Neural progenitor cell (in vitro differentiated cells): ENCODE measurements around the gene EVI5L. TPM values are rescaled to one million over a fixed set of nuclear protein-coding genes. Genes with fewer than 3 reads are reported as not detected.

ENCODE experiments used
- DNase-seq: peaks from one replicate; pipeline ENCODE4 v3.0.0-alpha.2; 2016; ENCODE audit warnings: low spot score
- H2AFZ ChIP-seq: fragments of 200-600 bp; sonication (generic); replicated peaks from 2 replicates; pipeline ENCODE4 v1.6.1; 2016; ENCODE audit warnings: antibody characterized with exemption
- H3F3A ChIP-seq: fragments of 200-600 bp; sonication (generic); 2 replicates; pipeline ENCODE4 v1.6.1; 2016; ENCODE audit warnings: antibody characterized with exemption, low read depth
- H3K27ac ChIP-seq: fragments of 200-600 bp; sonication (generic); 2 replicates; pipeline ENCODE4 v1.5.1; 2016; ENCODE audit warnings: mild to moderate bottlenecking
- H3K27me3 ChIP-seq: fragments of 200-600 bp; sonication (generic); 2 replicates; pipeline ENCODE4 v1.6.1; 2016; ENCODE audit warnings: mild to moderate bottlenecking, moderate library complexity
- H3K36me3 ChIP-seq: fragments of 200-600 bp; sonication (generic); 2 replicates; pipeline ENCODE4 v1.5.1; 2016
- H3K4me1 ChIP-seq: fragments of 200-600 bp; sonication (generic); 2 replicates; pipeline ENCODE4 v1.6.1; 2016; ENCODE audit warnings: mixed run types
- H3K4me2 ChIP-seq: fragments of 200-600 bp; sonication (generic); 2 replicates; pipeline ENCODE4 v1.6.1; 2016
- H3K4me3 ChIP-seq: fragments of 200-600 bp; sonication (generic); 2 replicates; pipeline ENCODE4 v1.5.1; 2016
- H3K79me2 ChIP-seq: fragments of 200-600 bp; sonication (generic); 2 replicates; pipeline ENCODE4 v1.6.1; 2016; ENCODE audit warnings: low read depth
- H3K9ac ChIP-seq: fragments of 200-600 bp; sonication (generic); 2 replicates; pipeline ENCODE4 v1.6.1; 2016
- H3K9me3 ChIP-seq: fragments of 200-600 bp; sonication (generic); 2 replicates; pipeline ENCODE4 v1.5.1; 2016; ENCODE audit warnings: low read depth
- H4K20me1 ChIP-seq: fragments of 200-600 bp; sonication (generic); 2 replicates; pipeline ENCODE4 v1.6.1; 2016; ENCODE audit warnings: low read depth
- H3K27ac Mint-ChIP-seq: 3 replicates; pipeline ENCODE4 v1.8.0; 2021; ENCODE audit warnings: mixed read lengths
- H3K27me3 Mint-ChIP-seq: 2 replicates; pipeline ENCODE4 v1.8.0; 2022; ENCODE audit warnings: low read depth, mild to moderate bottlenecking, inconsistent platforms, moderate library complexity, mixed read lengths; ENCODE audit not compliant: insufficient read depth
- H3K36me3 Mint-ChIP-seq: 3 replicates; pipeline ENCODE4 v1.8.0; 2021; ENCODE audit warnings: mixed read lengths
- H3K4me1 Mint-ChIP-seq: 3 replicates; pipeline ENCODE4 v1.8.0; 2021; ENCODE audit warnings: mixed read lengths
- H3K4me3 Mint-ChIP-seq: 3 replicates; pipeline ENCODE4 v1.8.0; 2021; ENCODE audit warnings: mild to moderate bottlenecking, moderate library complexity, mixed read lengths
- H3K9me3 Mint-ChIP-seq: 3 replicates; pipeline ENCODE4 v1.8.0; 2020; ENCODE audit warnings: mixed read lengths
- CTCF ChIP-seq: fragments of 200-600 bp; sonication (generic); IDR thresholded peaks from 2 replicates; pipeline ENCODE4 v1.5.1; 2017; ENCODE audit warnings: antibody characterized with exemption, mild to moderate bottlenecking
- EZH2 ChIP-seq: fragments of 200-600 bp; sonication (generic); IDR thresholded peaks from 2 replicates; pipeline ENCODE4 v1.6.1; 2017; ENCODE audit warnings: antibody characterized with exemption, mild to moderate bottlenecking, moderate library complexity
- EZH2phosphoT487 ChIP-seq: fragments of 200-600 bp; sonication (generic); IDR thresholded peaks from 2 replicates; pipeline ENCODE4 v1.6.1; 2017; ENCODE audit warnings: antibody characterized with exemption
- total RNA-seq: library from RNA; depleted of rRNA; stranded (reverse); fragments of >200 nt; gene quantifications from 2 replicates; pipeline ENCODE4 v1.2.3, GENCODE V29; 2015; ENCODE audit warnings: low replicate concordance

Gene EVI5L
- total RNA-seq: 4.1 and 13.5 TPM in 2 replicates

DNA sequence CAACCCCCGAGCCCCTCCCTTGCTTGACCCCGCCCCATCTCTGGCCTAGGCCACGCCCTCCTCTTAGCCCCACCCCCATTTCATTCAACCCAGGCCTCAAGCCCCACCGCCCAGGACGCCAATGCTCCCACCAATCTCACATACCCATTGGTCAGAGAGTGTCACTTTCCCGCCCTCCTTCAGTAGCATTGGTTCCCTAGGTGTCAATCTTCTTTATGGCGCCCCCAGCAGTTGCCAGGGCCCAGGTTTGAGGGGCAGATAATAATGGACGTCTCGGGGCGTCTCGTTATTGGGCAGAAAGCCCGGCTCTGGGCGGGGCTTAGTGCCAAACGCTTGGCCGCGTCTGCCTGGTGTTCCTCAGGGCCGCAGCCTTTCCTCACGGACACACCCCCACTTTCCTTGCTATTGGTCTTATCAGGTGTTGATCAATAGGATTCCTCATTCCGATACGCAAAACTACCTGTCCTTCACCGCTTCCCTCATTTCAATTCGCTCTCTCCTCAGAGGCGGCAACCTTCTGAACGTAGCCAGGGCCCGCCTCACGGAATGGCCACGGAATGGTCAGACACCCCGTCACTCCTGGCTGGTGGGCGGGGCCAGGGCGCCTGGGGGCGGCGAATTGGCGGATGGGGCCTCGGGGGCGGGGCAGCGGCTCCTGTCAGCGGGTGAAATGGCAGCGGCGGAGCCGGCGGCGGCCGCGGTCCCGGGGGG lies at the start of gene EVI5L:
TSS of gene EVI5L (plus strand) at position 658 of the 711 bp plus-strand sequence. CDS start 16,325 bp downstream, outside the sequence.
- Mint-ChIP-seq H3K27ac (no peak within 1 kb of the TSS), H3K4me3 (peak within 1 kb of the TSS; percentile 87), H3K36me3 (no peaks in the 10 kb centered on the region), H3K27me3 (peaks cover 12% of the 10 kb centered on the region), H3K9me3 (no peaks in the 10 kb centered on the region), H3K4me1 (peaks cover 18% of the 10 kb centered on the region)
- peak within 1 kb of the TSS; percentile 97 for H3K4me2 ChIP-seq
- no peaks in the 10 kb centered on the region for H3K36me3 ChIP-seq
- H4K20me1 ChIP-seq: peaks cover 5% of the 10 kb centered on the region
- no peaks in the 10 kb centered on the region for H3K9me3 ChIP-seq
- H3K4me3 ChIP-seq: peak within 1 kb of the TSS; percentile 81
- peaks cover 38% of the 10 kb centered on the region for H3K27me3 ChIP-seq
- TF ChIP-seq EZH2 (no peak), CTCF (no peak), EZH2phosphoT487 (no peak)
- peak within 1 kb of the TSS; percentile 44 for H2AFZ ChIP-seq
- no peaks in the 10 kb centered on the region for H3K4me1 ChIP-seq
- DNase-seq: peak; percentile 100
- no peaks in the 10 kb centered on the region for H3K79me2 ChIP-seq
- no peak within 1 kb of the TSS for H3K9ac ChIP-seq
- H3F3A ChIP-seq: no peaks in the 10 kb centered on the region
- no peak within 1 kb of the TSS for H3K27ac ChIP-seq

DNA sequence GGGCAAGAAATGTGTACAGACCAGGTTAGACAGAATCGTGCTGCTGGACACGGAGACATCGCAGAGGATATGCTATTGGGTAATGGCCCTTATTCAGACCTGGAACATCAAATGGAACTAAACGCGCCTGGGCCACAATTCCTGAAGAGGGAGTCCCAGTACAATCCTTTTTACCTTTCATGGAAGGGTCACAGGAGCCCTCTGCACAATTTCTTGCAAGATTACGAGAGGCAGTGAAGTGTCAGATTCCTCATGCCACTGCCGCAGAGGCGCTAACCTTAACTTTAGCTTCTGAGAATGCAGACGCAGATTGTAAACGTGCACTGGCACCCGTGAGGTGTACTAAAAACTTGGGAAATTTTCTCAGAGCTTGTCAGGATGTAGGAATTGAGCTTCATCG lies 48.9 kb upstream of the EVI5L start:
- no peak overlapping the region for H3K4me3 ChIP-seq
- H3K4me3 Mint-ChIP-seq: no peak overlapping the region
- H3K27ac ChIP-seq: no peak overlapping the region
- peaks cover 8% of the 10 kb centered on the region for H3K4me1 ChIP-seq
- peaks cover 62% of the 10 kb centered on the region for H3K27me3 ChIP-seq
- no peaks in the 10 kb centered on the region for H3K36me3 Mint-ChIP-seq
- no peaks in the 10 kb centered on the region for H3K79me2 ChIP-seq
- DNase-seq: no peak
- no peak for TF ChIP-seq CTCF
- TF ChIP-seq EZH2: no peak
- TF ChIP-seq EZH2phosphoT487: no peak
- H3K4me2 ChIP-seq: no peak overlapping the region
- H3K9ac ChIP-seq: no peak overlapping the region
- H3K4me1 Mint-ChIP-seq: no peaks in the 10 kb centered on the region
- peaks cover 5% of the 10 kb centered on the region for H3K9me3 Mint-ChIP-seq
- H3F3A ChIP-seq: peaks cover 18% of the 10 kb centered on the region
- H3K36me3 ChIP-seq: no peaks in the 10 kb centered on the region
- H2AFZ ChIP-seq: no peak overlapping the region
- H4K20me1 ChIP-seq: no peaks in the 10 kb centered on the region
- H3K27me3 Mint-ChIP-seq: peaks cover 23% of the 10 kb centered on the region
- H3K27ac Mint-ChIP-seq: no peak overlapping the region
- H3K9me3 ChIP-seq: no peaks in the 10 kb centered on the region

DNA sequence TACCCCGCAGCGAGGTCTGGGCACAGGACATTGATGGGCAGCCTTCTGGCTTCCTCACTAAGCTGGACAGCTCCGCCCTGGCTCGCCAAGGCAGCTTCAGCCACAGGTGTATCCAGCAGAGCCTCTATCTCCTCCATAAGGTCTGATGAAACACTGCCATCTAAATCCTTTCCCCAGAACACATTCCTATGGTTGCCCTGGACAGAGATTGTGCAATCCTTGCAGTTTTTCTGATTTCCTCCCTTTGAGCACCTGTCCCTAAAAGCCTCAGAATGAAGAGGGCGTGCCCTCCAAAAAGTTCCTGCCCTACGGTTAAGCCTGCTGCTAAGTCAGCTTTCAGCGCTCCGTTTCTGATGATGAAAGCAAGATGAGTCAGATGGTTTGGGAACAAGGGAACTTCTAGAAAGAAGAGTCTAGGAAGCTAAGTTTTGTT lies 46.0 kb upstream of the EVI5L start:
- H3K27ac Mint-ChIP-seq: no peak overlapping the region
- no peak for DNase-seq
- TF ChIP-seq CTCF (no peak), EZH2phosphoT487 (no peak), EZH2 (no peak)

More for the DNA sequence above, 46.0 kb upstream of the EVI5L start:
- H3F3A ChIP-seq: peaks cover 14% of the 10 kb centered on the region
- peaks cover 7% of the 10 kb centered on the region for H3K9me3 Mint-ChIP-seq
- no peaks in the 10 kb centered on the region for H3K36me3 ChIP-seq
- peaks cover 9% of the 10 kb centered on the region for H4K20me1 ChIP-seq
- no peaks in the 10 kb centered on the region for H3K4me1 Mint-ChIP-seq
- H3K9ac ChIP-seq: no peak overlapping the region
- H2AFZ ChIP-seq: no peak overlapping the region
- peaks cover 90% of the 10 kb centered on the region for H3K27me3 ChIP-seq
- H3K4me3 ChIP-seq: no peak overlapping the region
- no peak overlapping the region for H3K27ac ChIP-seq
- no peaks in the 10 kb centered on the region for H3K9me3 ChIP-seq
- H3K27me3 Mint-ChIP-seq: peaks cover 38% of the 10 kb centered on the region
- no peak overlapping the region for H3K4me2 ChIP-seq
- no peaks in the 10 kb centered on the region for H3K4me1 ChIP-seq
- H3K79me2 ChIP-seq: no peaks in the 10 kb centered on the region
- H3K36me3 Mint-ChIP-seq: no peaks in the 10 kb centered on the region
- H3K4me3 Mint-ChIP-seq: no peak overlapping the region
